ENCODE data around the gene STARD13.
"Not testable (repeated sequence)": the region's sequence is repeated elsewhere in the genome, so short reads cannot be mapped to it uniquely, and the experiment has no call there.

Gene STARD13

DNA sequence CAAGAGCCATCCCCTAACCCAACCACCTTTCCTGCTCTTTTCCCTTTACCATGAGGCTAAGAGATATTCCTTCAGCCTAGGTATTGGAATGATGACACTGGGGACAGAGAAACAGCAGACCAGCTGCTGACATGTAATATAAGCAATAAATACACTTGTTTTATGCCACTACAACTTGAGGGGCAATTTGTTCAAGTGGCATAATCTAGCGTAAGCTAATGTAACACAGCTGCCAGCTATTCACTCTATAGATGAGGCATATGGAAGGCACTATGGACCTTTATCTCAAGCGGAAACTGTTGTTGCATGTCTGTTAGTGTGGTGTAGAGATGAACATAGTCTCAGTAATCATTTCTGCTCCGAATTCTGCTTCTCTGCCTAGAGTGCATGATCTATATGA is 111.1 kb downstream of the STARD13 start:
- DNase-seq: no peak
- Mint-ChIP-seq H3K36me3 (ENCODE audit: low read depth) (no peaks in the 10 kb centered on the region), H3K4me3 (no peak overlapping the region), H3K4me1 (ENCODE audit: low read depth) (no peaks in the 10 kb centered on the region), H3K27ac (no peak overlapping the region), H3K9me3 (peaks cover 2% of the 10 kb centered on the region), H3K27me3 (peaks cover 28% of the 10 kb centered on the region)

DNA sequence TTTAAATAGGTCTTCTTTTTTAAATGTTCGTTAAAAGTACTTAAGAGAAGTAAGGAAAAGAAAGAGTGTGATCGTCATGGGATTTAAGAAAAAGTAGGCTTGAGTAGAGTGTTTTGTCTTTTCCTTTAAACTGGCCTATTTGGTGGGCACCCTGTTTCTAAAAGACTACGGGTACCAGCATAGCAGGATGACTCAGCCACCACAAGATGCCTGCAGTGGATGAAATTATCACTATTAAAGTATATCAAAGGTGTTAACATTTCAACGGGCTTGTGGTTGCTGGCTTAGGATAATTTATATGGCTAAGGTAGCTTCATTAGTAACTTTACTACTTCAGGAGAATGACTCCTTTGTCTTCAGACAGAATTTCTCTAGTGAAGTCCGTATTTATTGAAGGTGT is 112.6 kb downstream of the STARD13 start:
- Mint-ChIP-seq H3K27ac (no peak overlapping the region), H3K4me1 (ENCODE audit: low read depth) (no peaks in the 10 kb centered on the region), H3K36me3 (ENCODE audit: low read depth) (no peaks in the 10 kb centered on the region), H3K27me3 (peaks cover 33% of the 10 kb centered on the region), H3K4me3 (no peak overlapping the region), H3K9me3 (no peaks in the 10 kb centered on the region)
- DNase-seq: no peak

DNA sequence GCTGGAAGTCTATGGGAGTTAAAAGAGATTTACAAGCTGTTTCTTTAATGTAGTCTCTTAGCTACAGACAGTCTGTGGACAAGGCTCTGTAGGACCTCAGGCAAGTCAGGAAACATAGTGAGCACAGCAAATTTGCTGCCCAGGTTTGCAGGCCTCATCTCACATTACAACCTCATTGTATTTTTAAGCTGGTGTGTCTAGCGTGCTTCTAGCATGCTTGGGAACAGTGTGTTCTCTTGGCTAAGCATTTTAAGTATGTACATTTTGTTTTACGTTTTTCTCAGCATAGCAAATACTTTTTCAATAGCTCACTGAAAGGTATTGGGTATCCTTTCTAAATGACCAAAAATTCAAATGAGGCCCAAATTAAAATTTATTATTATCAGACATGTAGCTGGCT is 113.2 kb downstream of the STARD13 start:
- no peaks in the 10 kb centered on the region for H3K36me3 Mint-ChIP-seq (ENCODE audit: low read depth)
- DNase-seq: no peak
- no peaks in the 10 kb centered on the region for H3K9me3 Mint-ChIP-seq
- H3K27me3 Mint-ChIP-seq: peaks cover 33% of the 10 kb centered on the region
- no peaks in the 10 kb centered on the region for H3K4me1 Mint-ChIP-seq (ENCODE audit: low read depth)
- no peak overlapping the region for H3K27ac Mint-ChIP-seq
- no peak overlapping the region for H3K4me3 Mint-ChIP-seq

DNA sequence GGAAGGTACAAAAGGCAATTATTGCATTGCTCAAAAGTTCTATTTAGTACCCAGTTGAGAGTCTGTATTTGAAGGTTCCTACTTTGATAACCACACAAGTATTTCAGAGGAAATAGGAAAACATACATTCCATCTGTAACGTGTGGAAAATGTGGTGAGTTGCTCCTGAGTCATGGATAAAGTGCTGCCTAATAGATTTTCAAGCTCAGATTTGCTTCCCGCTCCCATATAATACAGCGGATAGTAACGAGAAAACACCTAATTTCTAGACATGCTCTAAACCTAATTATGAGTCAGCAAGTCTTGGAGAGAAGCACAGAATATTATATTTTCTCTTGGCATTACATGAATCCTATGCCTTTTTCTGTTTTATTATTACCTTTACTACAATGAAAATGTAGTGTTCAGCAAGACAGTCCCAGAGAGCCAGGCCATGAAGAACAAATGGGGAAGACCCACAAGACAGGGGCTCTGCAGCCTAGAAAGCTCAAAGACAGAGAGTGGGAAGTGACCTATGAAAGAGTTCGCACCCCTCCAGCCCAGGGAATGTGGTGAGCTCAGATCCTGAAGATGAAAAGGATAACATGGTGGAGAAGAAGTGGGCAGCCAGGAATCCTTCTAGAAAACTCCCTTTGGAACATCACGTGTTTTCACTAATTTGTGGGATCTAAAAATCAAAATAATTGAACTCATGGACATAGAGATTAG is 116.1 kb downstream of the STARD13 start:
- no peak for DNase-seq
- H3K9me3 Mint-ChIP-seq: no peaks in the 10 kb centered on the region
- peaks cover 26% of the 10 kb centered on the region for H3K27me3 Mint-ChIP-seq
- no peaks in the 10 kb centered on the region for H3K36me3 Mint-ChIP-seq (ENCODE audit: low read depth)
- no peak overlapping the region for H3K4me3 Mint-ChIP-seq
- no peaks in the 10 kb centered on the region for H3K4me1 Mint-ChIP-seq (ENCODE audit: low read depth)
- no peak overlapping the region for H3K27ac Mint-ChIP-seq

DNA sequence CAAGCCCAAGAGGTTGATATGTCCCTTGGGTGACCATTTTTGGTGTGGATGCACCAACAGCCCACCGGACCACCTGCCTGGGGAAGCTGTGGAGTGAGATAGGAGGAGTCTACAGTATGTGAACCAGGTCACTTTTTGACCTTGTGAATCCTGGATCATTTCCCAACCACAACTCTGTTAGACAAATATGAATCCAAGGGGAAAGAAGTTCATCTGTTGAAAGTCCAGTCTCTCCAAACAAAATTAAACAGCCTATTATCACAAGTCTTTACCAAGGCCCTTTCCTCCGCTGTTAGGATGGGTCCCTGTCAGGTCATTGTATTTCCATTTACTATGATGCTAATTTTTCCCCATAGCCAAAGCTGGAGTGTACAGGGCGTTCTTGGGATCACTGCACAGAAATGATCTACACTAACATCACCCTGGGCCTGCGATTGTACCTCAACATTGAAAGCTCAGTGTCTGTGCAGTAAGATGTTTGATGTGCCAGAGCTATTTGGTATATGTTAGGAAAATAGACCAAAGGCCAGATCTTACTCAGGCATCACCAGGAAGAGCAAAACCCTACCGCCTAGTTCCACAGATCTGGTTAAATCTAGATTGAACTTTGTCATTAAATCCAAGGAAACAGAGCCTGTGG is 117.1 kb downstream of the STARD13 start:
- H3K36me3 Mint-ChIP-seq (ENCODE audit: low read depth): no peaks in the 10 kb centered on the region
- H3K4me3 Mint-ChIP-seq: no peak overlapping the region
- H3K9me3 Mint-ChIP-seq: no peaks in the 10 kb centered on the region
- H3K27me3 Mint-ChIP-seq: peaks cover 21% of the 10 kb centered on the region
- H3K4me1 Mint-ChIP-seq (ENCODE audit: low read depth): no peaks in the 10 kb centered on the region
- H3K27ac Mint-ChIP-seq: no peak overlapping the region
- no peak for DNase-seq

DNA sequence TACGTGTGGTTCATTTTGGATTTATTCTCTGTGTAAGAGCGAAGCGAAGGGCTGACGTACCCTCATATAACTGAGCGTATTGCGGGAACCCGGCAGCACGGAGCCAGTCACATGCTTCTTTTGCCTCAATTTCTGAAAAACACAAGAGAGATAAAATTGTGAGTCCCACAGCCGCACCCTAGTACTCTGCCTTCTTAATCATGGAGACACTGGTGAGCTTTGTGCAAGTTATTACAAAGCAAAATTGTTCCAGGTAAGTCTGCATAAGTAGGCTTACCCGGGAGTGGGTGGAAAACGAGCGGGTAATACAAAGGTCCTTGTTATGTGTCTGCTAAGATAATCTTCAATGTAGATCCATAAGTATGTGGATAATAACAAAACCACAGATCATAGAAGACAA is 118.1 kb downstream of the STARD13 start:
- Mint-ChIP-seq H3K4me3 (no peak overlapping the region), H3K36me3 (ENCODE audit: low read depth) (no peaks in the 10 kb centered on the region), H3K9me3 (peaks cover 4% of the 10 kb centered on the region), H3K27me3 (peaks cover 21% of the 10 kb centered on the region), H3K27ac (no peak overlapping the region), H3K4me1 (ENCODE audit: low read depth) (no peaks in the 10 kb centered on the region)
- DNase-seq: no peak

DNA sequence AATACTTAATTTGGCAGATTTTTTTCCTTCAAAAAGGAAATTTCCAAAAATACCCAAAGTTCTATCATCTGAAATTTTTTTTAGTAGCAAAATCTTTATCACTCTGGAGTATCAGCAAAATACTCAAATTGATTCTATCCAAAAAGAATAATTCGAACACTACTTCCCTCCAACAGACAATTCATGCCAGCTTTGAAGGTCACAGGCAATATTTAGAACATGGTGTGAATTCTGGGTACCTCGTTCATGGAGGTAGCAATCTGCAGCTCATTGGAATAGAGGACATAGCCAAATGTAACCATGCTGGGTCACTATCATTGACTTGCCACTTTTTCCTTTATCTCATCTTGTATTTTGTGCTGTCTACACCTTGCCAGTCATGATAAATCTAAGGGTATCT is 119.8 kb downstream of the STARD13 start:
- DNase-seq: no peak
- Mint-ChIP-seq H3K4me3 (no peak overlapping the region), H3K9me3 (peaks cover 12% of the 10 kb centered on the region), H3K36me3 (ENCODE audit: low read depth) (no peaks in the 10 kb centered on the region), H3K27ac (no peak overlapping the region), H3K27me3 (peaks cover 16% of the 10 kb centered on the region), H3K4me1 (ENCODE audit: low read depth) (no peaks in the 10 kb centered on the region)

DNA sequence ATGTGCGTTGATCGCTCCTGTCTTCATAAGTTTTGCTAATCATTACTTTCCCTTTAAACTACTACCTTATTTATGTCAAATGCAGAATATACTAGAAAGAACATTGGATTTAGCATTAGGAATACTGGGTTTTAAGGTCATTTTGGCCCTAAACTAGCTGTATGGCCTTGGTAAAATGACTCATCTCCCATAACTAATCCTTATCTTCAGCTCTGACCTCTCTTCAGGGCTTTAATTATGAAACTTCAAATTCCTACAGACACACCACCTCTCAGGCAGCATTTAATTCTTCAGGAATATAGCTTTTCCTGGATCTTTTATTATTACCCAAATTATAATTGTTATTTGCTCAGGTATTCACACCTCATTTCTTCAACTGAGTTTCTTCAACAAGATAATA is 121.2 kb downstream of the STARD13 start:
- no peak for DNase-seq
- H3K9me3 Mint-ChIP-seq: peaks cover 12% of the 10 kb centered on the region
- no peaks in the 10 kb centered on the region for H3K36me3 Mint-ChIP-seq (ENCODE audit: low read depth)
- H3K4me3 Mint-ChIP-seq: no peak overlapping the region
- H3K27ac Mint-ChIP-seq: no peak overlapping the region
- H3K27me3 Mint-ChIP-seq: peaks cover 7% of the 10 kb centered on the region
- no peaks in the 10 kb centered on the region for H3K4me1 Mint-ChIP-seq (ENCODE audit: low read depth)

DNA sequence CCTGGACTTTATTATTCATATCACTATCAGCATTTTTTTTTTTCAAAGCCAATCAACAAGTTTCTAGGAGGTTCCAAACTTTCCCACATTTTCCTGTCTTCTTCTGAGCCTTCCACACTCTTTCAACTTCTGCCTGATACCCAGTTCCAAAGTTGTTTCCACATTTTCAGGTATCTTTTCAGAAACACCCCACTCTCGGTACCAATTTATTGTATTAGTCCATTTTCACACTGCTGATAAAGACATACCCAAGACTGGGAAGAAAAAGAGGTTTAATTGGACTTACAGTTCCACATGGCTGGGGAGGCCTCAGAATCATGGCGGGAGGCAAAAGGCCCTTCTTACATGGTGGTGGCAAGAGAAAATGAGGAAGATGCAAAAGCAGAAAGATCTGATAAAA is 122.8 kb downstream of the STARD13 start:
- DNase-seq; H3K4me1 Mint-ChIP-seq (ENCODE audit: low read depth); H3K4me3 Mint-ChIP-seq; H3K27ac Mint-ChIP-seq; H3K27me3 Mint-ChIP-seq; H3K36me3 Mint-ChIP-seq (ENCODE audit: low read depth): not testable (repeated sequence)
- H3K9me3 Mint-ChIP-seq: peaks cover 12% of the 10 kb centered on the region

DNA sequence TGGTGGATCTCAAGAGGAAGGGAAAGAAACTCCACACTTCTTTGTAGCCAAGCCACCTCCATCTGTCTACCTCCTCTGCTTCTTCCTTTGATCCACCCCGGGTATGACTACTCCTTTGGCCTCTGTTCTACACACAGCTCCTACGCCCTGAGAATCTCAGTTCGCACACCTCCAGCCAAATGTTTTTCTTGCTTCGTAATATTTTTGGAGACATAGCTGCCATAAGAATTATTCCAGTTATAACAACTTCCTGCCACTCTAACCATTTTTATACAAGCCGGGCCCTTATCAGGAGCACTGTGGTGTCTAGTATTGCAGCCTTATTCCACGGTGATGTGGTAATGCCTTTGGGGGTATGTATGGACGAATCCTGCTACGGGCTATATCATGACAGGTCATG is 126.7 kb downstream of the STARD13 start:
- DNase-seq: no peak
- H3K36me3 Mint-ChIP-seq (ENCODE audit: low read depth): no peaks in the 10 kb centered on the region
- H3K27ac Mint-ChIP-seq: no peak overlapping the region
- no peaks in the 10 kb centered on the region for H3K4me1 Mint-ChIP-seq (ENCODE audit: low read depth)
- peaks cover 12% of the 10 kb centered on the region for H3K9me3 Mint-ChIP-seq
- H3K4me3 Mint-ChIP-seq: no peak overlapping the region
- peaks cover 4% of the 10 kb centered on the region for H3K27me3 Mint-ChIP-seq

DNA sequence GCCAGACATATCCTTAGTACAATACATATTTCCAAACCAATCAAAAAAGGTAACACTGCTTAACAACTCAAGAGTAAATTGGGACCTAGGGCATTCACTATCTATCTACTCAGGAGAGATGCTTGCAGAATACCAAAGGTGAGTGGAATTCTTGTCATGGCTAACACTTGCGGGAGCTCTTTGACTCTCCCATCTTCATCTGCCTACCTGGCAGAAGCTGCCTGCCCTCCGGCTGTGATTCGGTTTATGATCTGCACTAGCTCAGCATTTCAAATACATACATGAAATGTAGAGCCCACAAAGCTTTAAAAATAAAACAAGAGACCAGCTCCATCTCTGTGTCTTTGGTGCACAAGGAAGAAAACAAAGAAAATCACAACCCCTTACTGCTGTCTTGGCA is 127.3 kb downstream of the STARD13 start:
- Mint-ChIP-seq H3K36me3 (ENCODE audit: low read depth) (no peaks in the 10 kb centered on the region), H3K27me3 (peaks cover 4% of the 10 kb centered on the region), H3K4me3 (no peak overlapping the region), H3K4me1 (ENCODE audit: low read depth) (no peaks in the 10 kb centered on the region), H3K27ac (no peak overlapping the region), H3K9me3 (peaks cover 12% of the 10 kb centered on the region)
- no peak for DNase-seq

DNA sequence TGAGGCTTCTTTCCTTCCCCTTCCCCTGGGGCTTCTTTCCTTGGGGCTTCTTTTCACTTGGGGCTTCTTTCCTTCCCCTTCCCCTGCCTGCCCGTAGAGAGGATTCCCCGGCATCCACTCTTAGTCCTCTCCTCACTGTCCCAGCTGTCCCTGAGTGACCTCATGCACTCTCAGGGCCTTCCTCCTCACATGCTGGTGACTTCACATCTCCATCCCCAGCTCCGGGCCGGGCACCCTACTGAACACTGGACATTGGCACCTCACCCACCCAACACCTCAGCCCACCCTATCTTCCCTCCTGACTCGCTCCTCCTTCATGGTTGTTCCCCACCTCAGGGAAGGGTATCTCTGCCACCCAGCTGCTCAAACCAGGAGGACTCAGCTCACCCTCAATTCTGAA is 130.6 kb downstream of the STARD13 start:
- no peak overlapping the region for H3K4me3 Mint-ChIP-seq
- H3K36me3 Mint-ChIP-seq (ENCODE audit: low read depth): no peaks in the 10 kb centered on the region
- DNase-seq: no peak
- peaks cover 15% of the 10 kb centered on the region for H3K27me3 Mint-ChIP-seq
- no peaks in the 10 kb centered on the region for H3K4me1 Mint-ChIP-seq (ENCODE audit: low read depth)
- no peak overlapping the region for H3K27ac Mint-ChIP-seq
- no peaks in the 10 kb centered on the region for H3K9me3 Mint-ChIP-seq

DNA sequence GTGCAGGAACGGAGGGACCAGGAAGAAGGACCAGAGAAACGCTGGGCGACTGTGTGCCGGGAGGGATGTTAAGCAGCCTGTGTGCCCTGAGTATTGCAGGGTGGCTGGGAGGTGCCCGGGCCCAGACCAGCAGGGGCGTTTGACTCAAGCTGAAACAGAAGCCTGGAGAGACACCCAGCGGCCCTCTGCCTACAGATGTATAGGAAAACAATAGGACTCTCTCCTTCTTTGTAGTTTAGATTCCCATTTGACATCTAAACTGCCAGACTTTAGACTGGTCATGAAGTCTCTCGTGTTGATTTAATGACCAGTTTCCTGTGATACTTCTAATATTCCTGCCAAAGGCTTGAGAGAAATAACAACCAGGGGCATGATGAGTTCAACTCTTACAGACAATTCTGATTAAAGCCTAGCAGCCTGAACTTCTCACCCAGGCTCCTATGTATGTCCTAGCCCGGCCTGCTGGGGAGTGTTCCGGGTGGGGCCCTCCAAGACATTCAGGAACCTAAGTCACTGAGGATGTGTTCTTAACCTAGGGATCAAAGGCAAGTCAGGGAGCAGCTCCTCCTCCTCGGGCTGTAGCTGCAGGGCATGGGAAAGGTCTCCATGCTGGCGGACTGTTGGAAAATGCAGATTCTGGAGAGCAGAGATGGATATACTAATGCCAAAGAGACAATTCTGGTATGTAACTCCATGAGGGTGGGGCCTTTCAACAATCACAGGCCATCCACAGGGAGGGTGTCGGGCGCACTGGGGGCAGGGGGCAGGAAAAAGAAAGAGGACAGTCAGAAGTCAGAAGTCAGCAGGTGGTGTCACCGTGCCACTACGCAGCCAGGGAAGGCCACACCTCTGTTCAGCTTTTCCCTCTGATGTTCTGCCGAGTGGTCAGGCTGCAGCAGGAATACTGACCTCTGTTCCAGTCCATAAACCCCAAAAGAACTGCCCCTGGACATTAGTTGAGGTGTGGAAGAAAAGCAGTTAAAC is 131.8 kb downstream of the STARD13 start:
- no peak for DNase-seq
- H3K4me1 Mint-ChIP-seq (ENCODE audit: low read depth): no peaks in the 10 kb centered on the region

DNA sequence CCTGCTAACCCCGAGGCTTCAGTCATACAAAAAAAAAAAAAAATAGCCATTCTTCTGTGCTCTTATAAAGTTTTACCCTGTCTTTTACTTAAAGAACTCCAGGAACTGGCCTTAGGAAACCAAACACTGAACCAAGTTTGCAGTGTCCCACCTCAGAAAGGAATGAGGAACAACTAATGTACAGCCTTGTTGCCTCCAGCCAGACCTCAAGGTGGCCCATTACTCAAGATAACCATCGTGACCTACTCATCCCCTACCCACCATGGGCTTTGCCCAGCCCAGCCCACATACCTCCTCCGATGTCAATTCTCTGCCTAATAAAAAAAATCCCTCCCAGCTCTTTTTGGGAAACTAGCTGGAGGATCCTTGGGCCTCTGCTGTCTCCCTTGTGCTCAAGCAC is 133.2 kb downstream of the STARD13 start:
- Mint-ChIP-seq H3K27me3 (peaks cover 21% of the 10 kb centered on the region), H3K27ac (no peak overlapping the region), H3K4me1 (ENCODE audit: low read depth) (peaks cover 1% of the 10 kb centered on the region), H3K36me3 (ENCODE audit: low read depth) (no peaks in the 10 kb centered on the region), H3K9me3 (no peaks in the 10 kb centered on the region), H3K4me3 (no peak overlapping the region)
- DNase-seq: no peak

More for the DNA sequence above, 131.8 kb downstream of the STARD13 start:
- Mint-ChIP-seq H3K4me3 (no peak overlapping the region), H3K36me3 (ENCODE audit: low read depth) (no peaks in the 10 kb centered on the region), H3K27me3 (peaks cover 15% of the 10 kb centered on the region), H3K9me3 (no peaks in the 10 kb centered on the region), H3K27ac (no peak overlapping the region)

DNA sequence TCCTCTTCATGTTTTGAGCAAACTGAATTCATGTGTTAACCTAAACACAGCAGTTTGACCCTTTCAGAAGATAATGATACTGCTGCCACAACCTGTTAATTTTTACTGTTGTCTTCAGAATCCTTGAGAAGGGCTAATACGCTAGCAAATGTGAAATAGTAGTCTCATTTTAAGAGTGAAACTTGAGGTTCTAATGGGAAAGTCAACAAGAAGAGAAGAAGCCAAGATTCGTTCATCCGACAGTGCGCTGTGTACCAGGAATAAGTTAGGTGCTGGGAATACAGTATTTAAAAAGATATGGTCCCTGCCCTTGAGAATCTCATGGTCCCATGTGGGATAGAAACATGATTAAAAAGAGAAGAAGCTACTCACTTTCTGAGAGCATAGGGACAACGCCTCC is 134.9 kb downstream of the STARD13 start:
- Mint-ChIP-seq H3K27ac (no peak overlapping the region), H3K36me3 (ENCODE audit: low read depth) (no peaks in the 10 kb centered on the region), H3K27me3 (peaks cover 23% of the 10 kb centered on the region), H3K4me3 (no peak overlapping the region), H3K4me1 (ENCODE audit: low read depth) (peaks cover 9% of the 10 kb centered on the region), H3K9me3 (no peaks in the 10 kb centered on the region)
- DNase-seq: no peak

All from activated T-cell treated with anti-CD3 and anti-CD28 coated beads, Interleukin-2, amount 50 U/mL, for 24 hours (primary cell).